ENCODE measurements around the gene KIF6. TPM values are rescaled to one million over a fixed set of nuclear protein-coding genes. Genes with fewer than 3 reads are reported as not detected.

The KIF6 gene
- total RNA-seq, 1 donor from 2014 or later, result 2.0 TPM

- H3K4me3 ChIP-seq (ENCODE audit: insufficient read depth, low read depth, low read length), result no peak overlapping the region
- H3K9me3 ChIP-seq (ENCODE audit: insufficient read depth, low read depth, low read length), result no peaks in the 10 kb centered on the region
- no peak overlapping the region for H3K4me2 ChIP-seq (ENCODE audit: low read length)
- Mint-ChIP-seq H3K27ac (ENCODE audit: unreplicated experiment) (no peak overlapping the region), H3K36me3 (ENCODE audit: low read depth, unreplicated experiment) (peaks cover 2% of the 10 kb centered on the region), H3K4me3 (ENCODE audit: unreplicated experiment) (no peak overlapping the region), H3K27me3 (ENCODE audit: low read depth, unreplicated experiment) (peaks cover 87% of the 10 kb centered on the region), H3K4me1 (ENCODE audit: low read depth, unreplicated experiment) (no peaks in the 10 kb centered on the region), H3K9me3 (ENCODE audit: unreplicated experiment) (no peaks in the 10 kb centered on the region)
- FAIRE-seq (no peak), DNase-seq (ENCODE audit: low read depth) (no peak)
- no peak for TF ChIP-seq CTCF (IDR thresholded peaks at IDR 0.05; ENCODE audit: insufficient read depth, low read depth, low read length)
- peak; percentile 64 for TF ChIP-seq EZH2 (IDR thresholded peaks at IDR 0.05; ENCODE audit: insufficient read depth, low read length)
- no peak overlapping the region for H3K27ac ChIP-seq (ENCODE audit: low read depth, low read length)
- H3K27me3 ChIP-seq (ENCODE audit: insufficient read depth, low read length), result peaks cover 25% of the 10 kb centered on the region
- no peaks in the 10 kb centered on the region for H3K4me1 ChIP-seq (ENCODE audit: insufficient read depth, low read length)
- H3K36me3 ChIP-seq (ENCODE audit: insufficient read depth, low read length), result no peaks in the 10 kb centered on the region
- no peak overlapping the region for H3K9ac ChIP-seq (ENCODE audit: low read length)
- H2AFZ ChIP-seq (ENCODE audit: low read depth, low read length), result no peak overlapping the region
- no peaks in the 10 kb centered on the region for H3K79me2 ChIP-seq (ENCODE audit: insufficient read depth, low read length)
- H4K20me1 ChIP-seq (ENCODE audit: insufficient read depth, low read length), result no peaks in the 10 kb centered on the region
Observed at GRCh38 chr6:39313526-39314272, 411.5 kb downstream of the KIF6 start.

- peaks cover 25% of the 10 kb centered on the region for H3K27me3 ChIP-seq (ENCODE audit: insufficient read depth, low read length)
- no peak overlapping the region for H3K27ac ChIP-seq (ENCODE audit: low read depth, low read length)
- no peaks in the 10 kb centered on the region for H3K9me3 Mint-ChIP-seq (ENCODE audit: unreplicated experiment)
- no peak overlapping the region for H3K4me2 ChIP-seq (ENCODE audit: low read length)
- H3K4me1 ChIP-seq (ENCODE audit: insufficient read depth, low read length), result no peaks in the 10 kb centered on the region
- no peaks in the 10 kb centered on the region for H3K79me2 ChIP-seq (ENCODE audit: insufficient read depth, low read length)
- no peak overlapping the region for H2AFZ ChIP-seq (ENCODE audit: low read depth, low read length)
- H4K20me1 ChIP-seq (ENCODE audit: insufficient read depth, low read length), result no peaks in the 10 kb centered on the region
- H3K36me3 ChIP-seq (ENCODE audit: insufficient read depth, low read length), result no peaks in the 10 kb centered on the region
- H3K36me3 Mint-ChIP-seq (ENCODE audit: low read depth, unreplicated experiment), result peaks cover 2% of the 10 kb centered on the region
- H3K4me1 Mint-ChIP-seq (ENCODE audit: low read depth, unreplicated experiment), result no peaks in the 10 kb centered on the region
- DNase-seq (ENCODE audit: low read depth) (no peak), FAIRE-seq (no peak)
- no peak overlapping the region for H3K9ac ChIP-seq (ENCODE audit: low read length)
- no peak overlapping the region for H3K4me3 ChIP-seq (ENCODE audit: insufficient read depth, low read depth, low read length)
- no peak overlapping the region for H3K27ac Mint-ChIP-seq (ENCODE audit: unreplicated experiment)
- H3K9me3 ChIP-seq (ENCODE audit: insufficient read depth, low read depth, low read length), result no peaks in the 10 kb centered on the region
- H3K4me3 Mint-ChIP-seq (ENCODE audit: unreplicated experiment), result no peak overlapping the region
- peaks cover 87% of the 10 kb centered on the region for H3K27me3 Mint-ChIP-seq (ENCODE audit: low read depth, unreplicated experiment)
- TF ChIP-seq EZH2 (IDR thresholded peaks at IDR 0.05; ENCODE audit: insufficient read depth, low read length), result peak; percentile 30
- no peak for TF ChIP-seq CTCF (IDR thresholded peaks at IDR 0.05; ENCODE audit: insufficient read depth, low read depth, low read length)
Observed at GRCh38 chr6:39312912-39313525, 412.2 kb downstream of the KIF6 start.

- FAIRE-seq (no peak), DNase-seq (ENCODE audit: low read depth) (no peak)
- Histone ChIP-seq H3K9me3 (ENCODE audit: insufficient read depth, low read depth, low read length) (no peaks in the 10 kb centered on the region), H3K9ac (ENCODE audit: low read length) (no peak overlapping the region), H3K27ac (ENCODE audit: low read depth, low read length) (no peak overlapping the region), H2AFZ (ENCODE audit: low read depth, low read length) (no peak overlapping the region), H3K79me2 (ENCODE audit: insufficient read depth, low read length) (no peaks in the 10 kb centered on the region), H4K20me1 (ENCODE audit: insufficient read depth, low read length) (no peaks in the 10 kb centered on the region), H3K27me3 (ENCODE audit: insufficient read depth, low read length) (peaks cover 25% of the 10 kb centered on the region), H3K4me3 (ENCODE audit: insufficient read depth, low read depth, low read length) (no peak overlapping the region), H3K36me3 (ENCODE audit: insufficient read depth, low read length) (no peaks in the 10 kb centered on the region), H3K4me2 (ENCODE audit: low read length) (no peak overlapping the region), H3K4me1 (ENCODE audit: insufficient read depth, low read length) (no peaks in the 10 kb centered on the region)
- peaks cover 85% of the 10 kb centered on the region for H3K27me3 Mint-ChIP-seq (ENCODE audit: low read depth, unreplicated experiment)
- no peak overlapping the region for H3K4me3 Mint-ChIP-seq (ENCODE audit: unreplicated experiment)
- peaks cover 2% of the 10 kb centered on the region for H3K36me3 Mint-ChIP-seq (ENCODE audit: low read depth, unreplicated experiment)
- peaks cover 1% of the 10 kb centered on the region for H3K4me1 Mint-ChIP-seq (ENCODE audit: low read depth, unreplicated experiment)
- H3K9me3 Mint-ChIP-seq (ENCODE audit: unreplicated experiment), result no peaks in the 10 kb centered on the region
- TF ChIP-seq CTCF (IDR thresholded peaks at IDR 0.05; ENCODE audit: insufficient read depth, low read depth, low read length) (no peak), EZH2 (IDR thresholded peaks at IDR 0.05; ENCODE audit: insufficient read depth, low read length) (no peak)
- H3K27ac Mint-ChIP-seq (ENCODE audit: unreplicated experiment), result no peak overlapping the region
Observed at GRCh38 chr6:39310542-39310941, 414.7 kb downstream of the KIF6 start.
